ENCODE measurements around the gene SMR3B. TPM values are rescaled to one million over a fixed set of nuclear protein-coding genes. Genes with fewer than 3 reads are reported as not detected.

Gene SMR3B
- total RNA-seq, 2 donors from 2014 or later = not detected

GRCh38 chr4:70437197-70437596 is 54.3 kb downstream of the SMR3B start:
- no peak for ATAC-seq
- no peak for DNase-seq
- intact Hi-C loops (cut with DNase I, micrococcal nuclease) = no loop called here

Other genes with a start within 250 kb of the SMR3B start
- gene PRR27, start 228.9 kb upstream of the SMR3B start, total RNA-seq = not detected
- not detected for gene ODAM, start 187.4 kb upstream of the SMR3B start, total RNA-seq
- gene FDCSP, start 157.0 kb upstream of the SMR3B start, total RNA-seq = not detected
- gene CSN3, start 140.5 kb upstream of the SMR3B start, total RNA-seq = not detected
- gene CABS1, start 48.1 kb upstream of the SMR3B start, total RNA-seq = not detected
- gene SMR3A, start 22.4 kb upstream of the SMR3B start, total RNA-seq = not detected
- gene OPRPN, start 14.8 kb downstream of the SMR3B start, total RNA-seq = not detected
- gene MUC7, start 89.1 kb downstream of the SMR3B start, total RNA-seq = not detected
- not detected for gene AMTN, start 135.4 kb downstream of the SMR3B start, total RNA-seq
- not detected for gene AMBN, start 209.1 kb downstream of the SMR3B start, total RNA-seq
- not detected for gene ENAM, start 245.6 kb downstream of the SMR3B start, total RNA-seq